Measurements from ENCODE around the gene LZTS3.

- no peak for TF ChIP-seq POLR2AphosphoS5 (IDR thresholded peaks at IDR 0.05; ENCODE audit: borderline replicate concordance, low read depth, low read length)
- TF ChIP-seq EZH2 (IDR thresholded peaks at IDR 0.05), result no peak
These were observed 43.2 kb downstream of the LZTS3 start for GRCh38 chr20:3130051-3130600.

Data from SK-N-MC (cell line).